Ovary (tissue), 3 donors: ENCODE results near the gene PTX3.

Source experiments
- CTCF ChIP-seq, 3 donors: fragments of 450-650 bp in 2 of 3; fragments of 200-600 bp in 1 of 3; IDR thresholded peaks; one replicate each; pipeline versions ENCODE4 v1.5.1 to v1.8.0; 2016 to 2022; ENCODE audit warnings: antibody characterized with exemption in 3 of 3, mild to moderate bottlenecking in 1 of 3
- EP300 ChIP-seq: sonication (generic); formaldehyde crosslinking; IDR thresholded peaks from one replicate; pipeline ENCODE4 v1.6.1; 2017; ENCODE audit warnings: antibody characterized with exemption
- POLR2A ChIP-seq: fragments of 450-650 bp; IDR thresholded peaks from one replicate; pipeline ENCODE4 v1.6.1; 2017; ENCODE audit warnings: antibody characterized with exemption, mild to moderate bottlenecking, moderate library complexity
- donor health status: DM: no; HTN: no; CAD: no.

DNA sequence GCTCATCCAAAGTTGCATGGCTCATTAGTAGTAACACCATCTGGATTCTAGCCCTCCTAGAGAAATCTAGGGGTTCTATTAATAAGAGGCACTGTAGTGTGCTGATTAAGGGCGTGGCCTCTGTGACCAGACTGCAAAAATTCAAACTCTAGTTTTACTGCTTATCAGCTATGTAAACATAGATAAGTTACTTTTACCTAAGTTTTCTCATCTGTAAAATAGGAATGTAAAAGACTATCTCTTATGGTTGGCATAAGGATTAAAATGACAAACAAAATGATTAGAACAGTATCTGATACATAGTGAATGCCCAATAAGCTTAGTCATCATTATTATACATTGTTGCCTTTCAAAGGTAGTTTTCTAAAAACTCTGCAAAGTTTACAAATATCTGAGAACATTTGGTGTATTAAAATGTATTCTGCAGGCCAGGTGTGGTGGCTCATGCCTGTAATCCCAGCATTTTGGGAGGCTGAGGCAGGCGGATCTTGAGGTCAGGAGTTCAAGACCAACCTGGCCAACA lies 4.5 kb downstream of the PTX3 start:
- TF ChIP-seq POLR2A, result no peak
- TF ChIP-seq EP300, result no peak
- no peak for TF ChIP-seq CTCF (IDR thresholded peaks at IDR 0.05)
